ENCODE results near the gene NRN1.

NRN1 gene

GRCh38 chr6:6002005-6002847 is 4.5 kb downstream of the NRN1 start:
- no peak for DNase-seq (ENCODE audit: low read depth)

GRCh38 chr6:6001443-6001842 is 5.3 kb downstream of the NRN1 start:
- DNase-seq (ENCODE audit: low read depth): no peak

GRCh38 chr6:5999688-6000608 is 6.8 kb downstream of the NRN1 start:
- no peak for DNase-seq (ENCODE audit: low read depth)

GRCh38 chr6:5998711-5999687 is 7.7 kb downstream of the NRN1 start:
- DNase-seq (ENCODE audit: low read depth): no peak

GRCh38 chr6:5998236-5998635 is 8.5 kb downstream of the NRN1 start:
- DNase-seq (ENCODE audit: low read depth): no peak

GRCh38 chr6:5997420-5997987 is 9.2 kb downstream of the NRN1 start:
- no peak for DNase-seq (ENCODE audit: low read depth)

GRCh38 chr6:5996714-5997419 is 9.9 kb downstream of the NRN1 start:
- no peak for DNase-seq (ENCODE audit: low read depth)

- DNase-seq (ENCODE audit: low read depth): peak; percentile 41
Observed at GRCh38 chr6:5995949-5996713, 10.6 kb downstream of the NRN1 start.

GRCh38 chr6:5995658-5995948 is 11.1 kb downstream of the NRN1 start:
- DNase-seq (ENCODE audit: low read depth): no peak

- no peak for DNase-seq (ENCODE audit: low read depth)
Observed at GRCh38 chr6:5994999-5995657, 11.6 kb downstream of the NRN1 start.

- DNase-seq (ENCODE audit: low read depth): no peak
Observed at GRCh38 chr6:5994234-5994998, 12.3 kb downstream of the NRN1 start.

GRCh38 chr6:5992551-5993225 is 14.0 kb downstream of the NRN1 start:
- DNase-seq (ENCODE audit: low read depth): no peak

GRCh38 chr6:5990786-5991185 is 15.9 kb downstream of the NRN1 start:
- no peak for DNase-seq (ENCODE audit: low read depth)

GRCh38 chr6:5989141-5989723 is 17.5 kb downstream of the NRN1 start:
- no peak for DNase-seq (ENCODE audit: low read depth)

- no peak for DNase-seq (ENCODE audit: low read depth)
Observed at GRCh38 chr6:5986861-5987260, 19.9 kb downstream of the NRN1 start.

- DNase-seq (ENCODE audit: low read depth): no peak
Observed at GRCh38 chr6:5984150-5985089, 22.3 kb downstream of the NRN1 start.
